Pancreas (tissue), 10 donors: ENCODE results near the gene RALGAPB. TPM values are rescaled to one million over a fixed set of nuclear protein-coding genes. Genes with fewer than 3 reads are reported as not detected.

Experiments used
- ATAC-seq, 4 donors: fragments of 200-7000 bp; cut with Tn5 transposase; one replicate each; pipeline versions ENCODE4 v1.8.0 to v1.9.1; 2020; ENCODE audit warnings: mild to moderate bottlenecking in 4 of 4, moderate library complexity in 4 of 4
- DNase-seq, 6 donors: peaks; one replicate each; pipeline ENCODE4 v3.0.0-alpha.2; 2020
- FAIRE-seq: peaks from 2 replicates; lab custom pipeline; 2012; peaks lifted over from hg19 to GRCh38; lab: Jason Lieb, UNC
- H3K27ac ChIP-seq, 4 donors: fragments of 200-600 bp; sonication (generic); 1 replicate in 3 of 4; 2 replicates in 1 of 4; pipeline versions ENCODE4 v1.5.0 to v1.8.0; 2020
- H3K27me3 ChIP-seq, 4 donors: fragments of 200-600 bp; one replicate each; pipeline ENCODE4 v1.8.0; 2021
- H3K36me3 ChIP-seq, 3 donors: fragments of 200-600 bp; sonication (generic) in 1 of 3; one replicate each; pipeline versions ENCODE4 v1.5.0 to v1.8.0; 2020 to 2021
- H3K4me1 ChIP-seq, 3 donors: fragments of 200-600 bp; one replicate each; pipeline ENCODE4 v1.8.0; 2021
- H3K4me3 ChIP-seq, 4 donors: fragments of 200-600 bp; sonication (generic) in 2 of 4; one replicate each; pipeline versions ENCODE4 v1.5.0 to v1.8.0; 2020 to 2021
- H3K9me3 ChIP-seq, 4 donors: fragments of 200-600 bp; one replicate each; pipeline ENCODE4 v1.8.0; 2021
- WGBS, 2 donors: extraction: QIAGEN DNeasy Blood & Tissue Kit; methylation state at CpG; one replicate each; pipeline ENCODE4 v1.1.7; 2013; 5-methylcytosine and 5-hydroxymethylcytosine counted together
- intact Hi-C, 3 donors: fragments of 100-400 bp; cut with DNase I; formaldehyde crosslinking; loops; one replicate each; pipeline versions ENCODE4 v1.11.1 to v1.14.2; 2022
- polyA plus RNA-seq, 2 donors: library from polyadenylated mRNA; stranded (reverse); fragments of 200-250 nt; gene quantifications; one replicate each; pipeline ENCODE4 v1.2.3, GENCODE V29; 2013
- total RNA-seq, 6 donors: library from RNA; stranded (reverse); fragmentation: NEBNext Ultra II Directional in 4 of 6; extraction: Animal tissue kit (Norgen Biotek cat#: 25700) in 4 of 6; gene quantifications; one replicate each; pipeline versions ENCODE4 v1.2.1 to v1.2.4, GENCODE V29; 2021 to 2023
- TF ChIP-seq, protein P1 (sequence below), 4 donors: fragments of 200-600 bp; sonication (generic) in 3 of 4; IDR thresholded peaks; one replicate each; pipeline versions ENCODE4 v1.5.0 to v1.8.0; 2021; ENCODE audit warnings: antibody characterized with exemption in 4 of 4
- donor health status: healthy with polysubstance abuse.
- donor health status: DM: no; HTN: no; CAD: no; lungs with moderate emphysema.
- donor health status: DM: no; HTN: no; CAD: no.
- donor health status: control.
- donor health status: control.
- donor health status: Bipolar disorder and iron deficiency.
- donor health status: DM: yes; HTN: yes; CAD: no.
- donor health status: DM: no; HTN: no; CAD: no.
- donor health status: DM: no; HTN: no; CAD: no.
- donor health status: DM: yes; HTN: yes; CAD: no.

The RALGAPB gene
- total and polyA plus RNA-seq, 8 donors: 6.5 to 19.0 (median 11.3) TPM

- TF ChIP-seq, protein P1, sequence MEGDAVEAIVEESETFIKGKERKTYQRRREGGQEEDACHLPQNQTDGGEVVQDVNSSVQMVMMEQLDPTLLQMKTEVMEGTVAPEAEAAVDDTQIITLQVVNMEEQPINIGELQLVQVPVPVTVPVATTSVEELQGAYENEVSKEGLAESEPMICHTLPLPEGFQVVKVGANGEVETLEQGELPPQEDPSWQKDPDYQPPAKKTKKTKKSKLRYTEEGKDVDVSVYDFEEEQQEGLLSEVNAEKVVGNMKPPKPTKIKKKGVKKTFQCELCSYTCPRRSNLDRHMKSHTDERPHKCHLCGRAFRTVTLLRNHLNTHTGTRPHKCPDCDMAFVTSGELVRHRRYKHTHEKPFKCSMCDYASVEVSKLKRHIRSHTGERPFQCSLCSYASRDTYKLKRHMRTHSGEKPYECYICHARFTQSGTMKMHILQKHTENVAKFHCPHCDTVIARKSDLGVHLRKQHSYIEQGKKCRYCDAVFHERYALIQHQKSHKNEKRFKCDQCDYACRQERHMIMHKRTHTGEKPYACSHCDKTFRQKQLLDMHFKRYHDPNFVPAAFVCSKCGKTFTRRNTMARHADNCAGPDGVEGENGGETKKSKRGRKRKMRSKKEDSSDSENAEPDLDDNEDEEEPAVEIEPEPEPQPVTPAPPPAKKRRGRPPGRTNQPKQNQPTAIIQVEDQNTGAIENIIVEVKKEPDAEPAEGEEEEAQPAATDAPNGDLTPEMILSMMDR (IDR thresholded peaks at IDR 0.05): no peak
- WGBS, 2 donors: 86 to 90% methylated on average over 7 of the region's 7 CpGs
- intact Hi-C loops: no loop called here
- Histone ChIP-seq H3K4me3 (no peak overlapping the region), H3K36me3 (no peaks in the 10 kb centered on the region), H3K4me1 (peaks cover 0 to 11% (median 0%) of the 10 kb centered on the region in 3 donors), H3K9me3 (no peaks in the 10 kb centered on the region), H3K27ac (no peak overlapping the region), H3K27me3 (no peaks in the 10 kb centered on the region)
- ATAC-seq: no peak
- no peak for FAIRE-seq
- DNase-seq: no peak
Measured at GRCh38 chr20:38450412-38450975, 22.1 kb upstream of the RALGAPB start.

DNA sequence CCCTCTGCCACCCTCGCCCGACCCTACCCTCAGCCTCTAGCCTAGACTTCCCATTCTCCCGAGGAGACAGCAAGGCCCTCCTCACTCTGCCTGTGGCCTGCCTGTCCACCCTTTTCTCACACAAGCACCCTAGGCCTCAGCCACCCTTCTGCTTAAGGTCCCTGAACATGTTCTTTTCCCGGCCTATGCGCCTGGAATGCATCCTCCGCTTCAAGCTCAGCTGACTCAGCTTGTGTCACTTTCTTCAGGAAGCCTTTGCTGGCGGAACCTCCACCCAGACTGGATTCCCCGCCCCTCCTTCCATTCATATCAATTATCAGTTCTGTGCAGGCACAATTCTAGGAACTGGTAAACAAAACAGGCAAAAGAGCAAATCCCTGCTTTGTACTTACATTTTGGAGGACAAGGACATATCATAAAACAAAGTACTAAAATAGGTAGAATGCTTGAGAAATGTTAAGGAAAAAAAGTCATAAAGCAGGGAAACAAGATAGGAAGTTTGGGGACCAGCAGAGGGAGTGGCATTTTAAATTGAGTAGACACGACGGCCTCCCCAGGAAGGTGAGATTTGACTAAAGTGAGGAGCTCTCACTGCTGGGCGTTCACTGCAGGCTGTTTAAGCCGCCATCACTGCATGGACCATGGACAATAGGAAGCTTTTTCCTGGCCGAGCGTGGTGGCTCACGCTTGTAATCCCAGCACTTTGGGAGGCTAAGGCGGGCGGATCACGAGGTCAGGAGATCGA, 19.6 kb upstream of the RALGAPB start:
- FAIRE-seq (no peak), ATAC-seq (no peak), DNase-seq (peak in 1 of 6 donors; percentile 25)
- WGBS, 2 donors: 89% methylated on average over 16 to 18 of the region's 19 CpGs
- intact Hi-C loops: no loop called here
- Histone ChIP-seq H3K9me3 (no peaks in the 10 kb centered on the region), H3K27me3 (no peaks in the 10 kb centered on the region), H3K27ac (no peak overlapping the region), H3K36me3 (no peaks in the 10 kb centered on the region), H3K4me3 (no peak overlapping the region), H3K4me1 (peaks cover 0 to 1% (median 0%) of the 10 kb centered on the region in 3 donors)
- TF ChIP-seq, protein P1 (IDR thresholded peaks at IDR 0.05): no peak

- intact Hi-C loops: no loop called here
- 94 to 98% methylated on average over 2 of the region's 2 CpGs for WGBS, 2 donors
- DNase-seq: peak in 1 of 6 donors; percentile 6
Measured at GRCh38 chr20:38453941-38454340, 18.7 kb upstream of the RALGAPB start.

GRCh38 chr20:38454556-38455473, 17.8 kb upstream of the RALGAPB start:
- intact Hi-C loops: no loop called here
- TF ChIP-seq, protein P1 (IDR thresholded peaks at IDR 0.05): no peak
- Histone ChIP-seq H3K27ac (no peak overlapping the region), H3K4me3 (no peak overlapping the region), H3K36me3 (no peaks in the 10 kb centered on the region), H3K27me3 (no peaks in the 10 kb centered on the region), H3K9me3 (no peaks in the 10 kb centered on the region), H3K4me1 (no peaks in the 10 kb centered on the region)
- WGBS, 2 donors: 82 to 90% methylated on average over 13 of the region's 13 CpGs
- DNase-seq (peak in 1 of 6 donors; percentile 9), FAIRE-seq (no peak), ATAC-seq (no peak)

More at GRCh38 chr20:38453941-38454340, 18.7 kb upstream of the RALGAPB start:
- FAIRE-seq (no peak), ATAC-seq (peak in 1 of 4 donors; percentile 9)
- Histone ChIP-seq H3K36me3 (no peaks in the 10 kb centered on the region), H3K4me1 (no peaks in the 10 kb centered on the region), H3K27me3 (no peaks in the 10 kb centered on the region), H3K4me3 (no peak overlapping the region), H3K27ac (no peak overlapping the region), H3K9me3 (no peaks in the 10 kb centered on the region)
- TF ChIP-seq, protein P1 (IDR thresholded peaks at IDR 0.05): no peak
